ENCODE results near the gene DIS3L.
"Not testable (repeated sequence)": the region's sequence is repeated elsewhere in the genome, so short reads cannot be mapped to it uniquely, and the experiment has no call there.

DNA sequence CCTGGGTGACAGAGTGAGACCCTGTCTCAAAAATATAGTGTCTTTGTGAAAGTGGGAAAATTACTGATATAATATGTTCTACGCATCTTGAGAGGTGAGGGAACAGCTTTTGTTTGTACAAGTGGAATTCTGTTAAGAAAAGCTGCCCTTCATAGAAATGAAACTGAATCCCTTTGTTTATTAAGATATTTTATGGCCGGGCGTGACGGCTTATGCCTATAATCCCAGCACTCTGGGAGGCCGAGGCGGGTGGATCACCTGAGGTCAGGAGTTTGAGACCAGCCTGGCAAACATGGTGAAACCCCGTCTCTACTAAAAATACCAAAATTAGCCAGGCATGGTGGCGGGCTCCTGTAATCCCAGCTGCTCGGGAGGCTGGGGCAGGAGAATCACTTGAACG lies 11.1 kb downstream of the DIS3L start:
- TF ChIP-seq, protein P1, sequence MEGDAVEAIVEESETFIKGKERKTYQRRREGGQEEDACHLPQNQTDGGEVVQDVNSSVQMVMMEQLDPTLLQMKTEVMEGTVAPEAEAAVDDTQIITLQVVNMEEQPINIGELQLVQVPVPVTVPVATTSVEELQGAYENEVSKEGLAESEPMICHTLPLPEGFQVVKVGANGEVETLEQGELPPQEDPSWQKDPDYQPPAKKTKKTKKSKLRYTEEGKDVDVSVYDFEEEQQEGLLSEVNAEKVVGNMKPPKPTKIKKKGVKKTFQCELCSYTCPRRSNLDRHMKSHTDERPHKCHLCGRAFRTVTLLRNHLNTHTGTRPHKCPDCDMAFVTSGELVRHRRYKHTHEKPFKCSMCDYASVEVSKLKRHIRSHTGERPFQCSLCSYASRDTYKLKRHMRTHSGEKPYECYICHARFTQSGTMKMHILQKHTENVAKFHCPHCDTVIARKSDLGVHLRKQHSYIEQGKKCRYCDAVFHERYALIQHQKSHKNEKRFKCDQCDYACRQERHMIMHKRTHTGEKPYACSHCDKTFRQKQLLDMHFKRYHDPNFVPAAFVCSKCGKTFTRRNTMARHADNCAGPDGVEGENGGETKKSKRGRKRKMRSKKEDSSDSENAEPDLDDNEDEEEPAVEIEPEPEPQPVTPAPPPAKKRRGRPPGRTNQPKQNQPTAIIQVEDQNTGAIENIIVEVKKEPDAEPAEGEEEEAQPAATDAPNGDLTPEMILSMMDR (IDR thresholded peaks at IDR 0.05) = not testable (repeated sequence)
- TF ChIP-seq TCF7L2 (IDR thresholded peaks at IDR 0.05; ENCODE audit: low read depth, low read length); POLR2AphosphoS5 (IDR thresholded peaks at IDR 0.05; ENCODE audit: low read depth, low read length); SIN3A (IDR thresholded peaks at IDR 0.05; ENCODE audit: borderline replicate concordance, insufficient read depth, low read depth, low read length): not testable (repeated sequence)
- TF ChIP-seq, protein P2, sequence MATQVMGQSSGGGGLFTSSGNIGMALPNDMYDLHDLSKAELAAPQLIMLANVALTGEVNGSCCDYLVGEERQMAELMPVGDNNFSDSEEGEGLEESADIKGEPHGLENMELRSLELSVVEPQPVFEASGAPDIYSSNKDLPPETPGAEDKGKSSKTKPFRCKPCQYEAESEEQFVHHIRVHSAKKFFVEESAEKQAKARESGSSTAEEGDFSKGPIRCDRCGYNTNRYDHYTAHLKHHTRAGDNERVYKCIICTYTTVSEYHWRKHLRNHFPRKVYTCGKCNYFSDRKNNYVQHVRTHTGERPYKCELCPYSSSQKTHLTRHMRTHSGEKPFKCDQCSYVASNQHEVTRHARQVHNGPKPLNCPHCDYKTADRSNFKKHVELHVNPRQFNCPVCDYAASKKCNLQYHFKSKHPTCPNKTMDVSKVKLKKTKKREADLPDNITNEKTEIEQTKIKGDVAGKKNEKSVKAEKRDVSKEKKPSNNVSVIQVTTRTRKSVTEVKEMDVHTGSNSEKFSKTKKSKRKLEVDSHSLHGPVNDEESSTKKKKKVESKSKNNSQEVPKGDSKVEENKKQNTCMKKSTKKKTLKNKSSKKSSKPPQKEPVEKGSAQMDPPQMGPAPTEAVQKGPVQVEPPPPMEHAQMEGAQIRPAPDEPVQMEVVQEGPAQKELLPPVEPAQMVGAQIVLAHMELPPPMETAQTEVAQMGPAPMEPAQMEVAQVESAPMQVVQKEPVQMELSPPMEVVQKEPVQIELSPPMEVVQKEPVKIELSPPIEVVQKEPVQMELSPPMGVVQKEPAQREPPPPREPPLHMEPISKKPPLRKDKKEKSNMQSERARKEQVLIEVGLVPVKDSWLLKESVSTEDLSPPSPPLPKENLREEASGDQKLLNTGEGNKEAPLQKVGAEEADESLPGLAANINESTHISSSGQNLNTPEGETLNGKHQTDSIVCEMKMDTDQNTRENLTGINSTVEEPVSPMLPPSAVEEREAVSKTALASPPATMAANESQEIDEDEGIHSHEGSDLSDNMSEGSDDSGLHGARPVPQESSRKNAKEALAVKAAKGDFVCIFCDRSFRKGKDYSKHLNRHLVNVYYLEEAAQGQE (IDR thresholded peaks at IDR 0.05; ENCODE audit: insufficient read depth in 1 of 2, low read depth in 2 of 2, low read length in 1 of 2) = not testable (repeated sequence)

Data from Panc1 (cell line).